Sigmoid colon (tissue), 4 donors: ENCODE data around the gene EFCAB9.

ENCODE experiments used
- CTCF ChIP-seq, 4 experiments: fragments of 450-650 bp in 3 of 4; fragments of 200-600 bp in 1 of 4; IDR thresholded peaks; one replicate each; pipeline ENCODE4 v1.5.1; 2016 to 2019; ENCODE audit warnings: antibody characterized with exemption in 4 of 4, mild to moderate bottlenecking in 3 of 4, moderate library complexity in 2 of 4
- POLR2AphosphoS5 ChIP-seq, 4 donors: sonication (generic); formaldehyde crosslinking; IDR thresholded peaks; one replicate each; pipeline ENCODE4 v1.6.1; 2017; ENCODE audit warnings: antibody characterized with exemption in 4 of 4

- TF ChIP-seq CTCF (IDR thresholded peaks at IDR 0.05) (no peak), POLR2AphosphoS5 (IDR thresholded peaks at IDR 0.05) (no peak)
Observed at GRCh38 chr5:172167895-172168294, 26.1 kb upstream of the EFCAB9 start.
